GM18519 (cell line): Measurements from ENCODE around the gene NFIA.
"Not testable (repeated sequence)": the region's sequence is repeated elsewhere in the genome, so short reads cannot be mapped to it uniquely, and the experiment has no call there.

ENCODE experiments used
- ATAC-seq: cut with Tn5 transposase; IDR thresholded peaks from one replicate; pipeline ENCODE4 v1.9.1; 2021; ENCODE audit warnings: mild to moderate bottlenecking, moderate library complexity; ENCODE audit not compliant: unreplicated experiment, low FRiP score

Gene NFIA

DNA sequence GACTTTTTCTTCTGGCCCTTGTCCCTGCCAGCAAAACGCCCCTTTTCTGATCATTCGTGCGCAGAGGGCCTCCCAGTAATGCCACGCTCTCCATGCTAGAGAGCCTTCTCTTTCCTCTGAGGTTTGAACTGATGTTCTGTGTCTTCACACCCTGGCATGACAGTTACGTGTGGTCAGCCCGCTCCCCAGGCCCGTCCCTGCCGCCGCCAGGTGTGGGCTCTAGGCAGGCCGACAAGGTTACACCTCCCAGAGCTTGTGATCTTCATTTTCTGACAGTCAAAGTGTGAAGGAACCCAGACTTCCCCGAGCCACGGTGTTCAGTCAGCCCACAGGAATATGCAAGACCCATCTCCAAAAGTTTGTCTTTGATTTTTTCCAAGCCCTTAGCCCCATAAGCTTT is 377.0 kb downstream of the NFIA start:
- ATAC-seq, result no peak

- ATAC-seq, result no peak
Measured at GRCh38 chr1:61460191-61460590, 377.8 kb downstream of the NFIA start.

GRCh38 chr1:61461406-61462384 is 379.3 kb downstream of the NFIA start:
- ATAC-seq, result no peak

GRCh38 chr1:61462628-61463027 is 380.3 kb downstream of the NFIA start:
- no peak for ATAC-seq

GRCh38 chr1:61463220-61463619 is 380.9 kb downstream of the NFIA start:
- no peak for ATAC-seq

DNA sequence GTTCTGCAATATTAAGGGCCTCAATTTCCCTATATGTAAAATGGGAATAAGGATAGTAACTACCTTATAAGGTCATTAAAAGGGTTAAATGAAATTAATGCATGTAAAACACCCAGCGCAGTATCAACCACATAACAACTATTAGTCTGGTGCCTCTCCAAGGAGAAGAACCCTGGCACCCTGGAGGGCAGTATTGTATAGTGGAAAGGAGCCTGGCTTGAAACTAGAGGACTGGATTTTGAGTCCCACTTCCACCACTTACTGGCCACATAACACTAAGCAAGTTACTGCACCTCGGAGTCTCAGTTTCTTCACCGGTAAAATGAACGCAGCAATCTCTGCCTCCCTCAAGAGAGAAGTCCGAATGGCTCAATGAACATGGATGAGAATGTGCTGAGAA is 385.5 kb downstream of the NFIA start:
- not testable (repeated sequence) for ATAC-seq

GRCh38 chr1:61469365-61469764 is 387.0 kb downstream of the NFIA start:
- no peak for ATAC-seq

DNA sequence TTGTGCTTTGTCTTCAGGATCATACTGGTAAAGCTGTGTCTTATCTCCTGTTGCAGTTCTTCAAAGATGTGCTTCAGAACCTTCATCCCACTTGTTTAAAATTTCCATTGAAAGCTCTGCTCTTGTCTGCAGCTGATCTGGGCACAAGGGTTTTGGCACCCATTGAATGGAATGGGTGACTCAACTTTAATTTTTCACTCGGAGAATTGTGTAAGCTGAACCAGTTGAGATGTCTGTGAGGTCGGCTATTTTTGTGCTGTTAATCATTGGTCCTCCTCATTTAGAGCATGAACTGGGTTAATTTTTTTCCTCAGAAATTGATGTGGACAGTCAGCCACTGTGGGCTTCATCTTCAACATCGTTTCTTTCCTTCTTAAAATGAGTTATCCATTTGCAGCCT is 390.5 kb downstream of the NFIA start:
- ATAC-seq, result no peak

DNA sequence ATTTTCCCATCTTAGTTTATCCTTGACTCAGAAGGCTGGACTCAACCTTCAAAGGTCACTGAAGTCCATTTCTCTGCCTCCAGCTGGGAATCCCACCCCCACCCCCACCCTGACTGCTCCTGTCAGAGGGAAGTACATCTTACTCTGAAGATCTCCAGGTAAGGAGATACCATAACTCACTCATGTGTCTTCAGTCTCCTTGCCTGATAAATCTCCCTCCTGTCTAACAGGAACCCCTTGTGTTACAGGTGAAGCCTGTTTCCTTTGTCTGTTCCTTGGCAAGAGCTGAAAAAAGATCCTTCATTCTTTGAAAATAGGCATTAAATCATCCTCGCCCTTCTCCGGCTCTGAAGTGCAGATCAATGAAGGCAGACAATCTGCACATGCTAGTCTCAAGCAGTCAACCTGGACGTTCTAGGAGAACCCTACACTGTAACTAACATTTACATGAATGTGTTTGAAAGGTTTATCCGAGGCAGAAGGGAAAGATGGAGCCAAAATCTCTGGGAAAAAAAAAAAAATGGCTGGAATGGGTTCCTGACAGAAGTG is 392.0 kb downstream of the NFIA start:
- no peak for ATAC-seq

- ATAC-seq, result no peak
Measured at GRCh38 chr1:61474963-61475362, 392.6 kb downstream of the NFIA start.

GRCh38 chr1:61477301-61477700 is 394.9 kb downstream of the NFIA start:
- no peak for ATAC-seq

- ATAC-seq, result no peak
Measured at GRCh38 chr1:61480273-61480935, 398.0 kb downstream of the NFIA start.

DNA sequence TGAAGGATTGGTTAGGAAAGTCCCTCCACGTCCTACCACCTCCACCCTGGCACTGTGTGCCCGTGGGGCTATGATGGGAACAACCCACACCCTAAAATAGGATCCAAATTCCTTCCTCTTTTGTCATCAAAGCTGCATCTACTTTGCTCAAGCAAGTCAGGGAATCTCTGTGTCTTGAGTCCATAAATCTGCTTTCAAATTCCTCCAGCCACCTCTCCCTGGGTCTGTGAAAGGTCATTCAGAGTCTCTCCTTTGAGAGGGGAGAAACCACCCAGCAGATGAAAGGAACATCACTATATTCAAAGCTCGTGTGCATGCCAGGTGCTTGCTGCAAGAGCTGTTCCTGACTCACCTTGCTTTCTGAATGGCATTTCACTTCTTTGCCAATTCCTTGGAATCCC is 399.0 kb downstream of the NFIA start:
- ATAC-seq, result no peak

- ATAC-seq, result no peak
Measured at GRCh38 chr1:61482170-61482734, 399.9 kb downstream of the NFIA start.

DNA sequence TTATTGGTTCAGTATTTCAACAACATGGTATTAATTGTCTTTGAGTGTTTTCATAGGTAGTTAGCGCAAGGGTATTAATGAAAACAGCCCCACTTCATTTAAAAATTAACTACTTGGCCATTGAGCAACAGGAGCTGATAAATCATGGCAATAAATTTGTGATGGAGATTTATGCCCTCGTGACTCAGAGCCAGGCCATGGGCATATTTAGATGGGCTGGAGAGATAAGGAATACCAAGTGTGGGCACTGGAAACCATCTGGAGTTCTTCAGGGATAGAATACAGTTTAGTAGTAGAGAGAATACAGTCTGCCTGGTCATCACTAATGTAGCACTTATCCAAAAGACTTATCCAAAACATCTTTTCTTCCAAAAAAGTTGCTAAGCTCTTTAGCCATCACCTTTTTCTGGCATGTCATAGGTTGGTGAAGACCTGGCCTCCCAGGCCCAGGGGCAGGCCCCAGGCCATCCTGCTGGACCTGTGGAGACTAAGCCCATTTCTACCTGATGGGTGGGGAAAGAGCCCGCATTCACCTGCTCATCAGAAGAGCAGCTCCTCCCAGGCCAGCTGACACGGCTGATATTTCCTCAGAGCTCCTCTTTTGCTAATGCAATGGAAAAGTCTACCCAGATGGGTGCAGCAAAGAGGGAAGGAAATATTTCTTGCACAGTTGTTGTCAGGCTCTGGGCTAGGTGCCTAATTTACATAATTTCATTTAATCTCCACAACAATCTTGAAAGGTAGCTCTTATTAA is 404.6 kb downstream of the NFIA start:
- ATAC-seq, result no peak

DNA sequence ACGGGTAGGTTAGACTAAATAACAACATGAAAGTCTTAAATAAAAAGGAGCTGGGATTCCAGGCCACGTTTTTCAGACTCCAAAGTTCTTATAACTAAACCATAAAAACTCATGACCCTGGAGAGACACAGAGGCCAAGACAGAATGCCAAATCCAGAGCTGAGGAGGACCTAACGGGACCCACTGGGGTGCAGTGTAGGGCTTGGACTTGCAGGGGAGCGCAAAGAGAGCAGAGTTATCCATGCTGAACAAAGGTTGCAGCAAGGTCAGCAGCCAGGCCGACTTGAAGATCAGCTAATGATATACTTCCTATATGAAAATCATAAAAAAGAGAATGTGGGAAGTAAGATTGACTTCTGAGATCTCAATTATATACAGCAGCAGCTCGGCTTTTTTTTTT is 405.4 kb downstream of the NFIA start:
- ATAC-seq, result no peak

- ATAC-seq, result no peak
Measured at GRCh38 chr1:61490924-61491323, 408.6 kb downstream of the NFIA start.

GRCh38 chr1:61491497-61491896 is 409.1 kb downstream of the NFIA start:
- no peak for ATAC-seq

- no peak for ATAC-seq
Measured at GRCh38 chr1:61494000-61494399, 411.6 kb downstream of the NFIA start.

DNA sequence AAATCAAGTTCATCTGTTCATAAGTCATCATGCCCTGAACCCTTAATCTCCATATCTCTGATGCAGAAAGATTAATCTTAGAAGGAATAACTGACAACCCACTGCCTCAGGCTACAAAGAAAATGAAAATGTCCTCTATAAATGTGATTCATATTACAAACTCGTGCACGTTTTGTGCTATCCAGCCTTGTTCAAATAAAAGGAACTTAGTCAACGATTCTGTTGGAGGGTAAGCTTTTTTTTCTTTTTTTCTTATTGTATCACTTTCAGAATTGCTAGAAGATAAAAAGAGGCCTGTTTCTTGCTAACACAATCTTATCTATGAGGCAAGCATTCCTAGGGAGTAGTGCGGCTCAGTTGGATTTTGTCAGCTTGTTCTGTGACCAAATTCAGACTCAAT is 414.1 kb downstream of the NFIA start:
- no peak for ATAC-seq
